Retina (tissue), 1 donor: Measurements from ENCODE around the gene CAMKV.
"Not testable (repeated sequence)": the region's sequence is repeated elsewhere in the genome, so short reads cannot be mapped to it uniquely, and the experiment has no call there.

Experiments
- DNase-seq: peaks from one replicate; pipeline ENCODE4 v3.0.0-alpha.2; 2016

Gene CAMKV

GRCh38 chr3:49845694-49846093 is 24.0 kb downstream of the CAMKV start:
- no peak for DNase-seq

DNA sequence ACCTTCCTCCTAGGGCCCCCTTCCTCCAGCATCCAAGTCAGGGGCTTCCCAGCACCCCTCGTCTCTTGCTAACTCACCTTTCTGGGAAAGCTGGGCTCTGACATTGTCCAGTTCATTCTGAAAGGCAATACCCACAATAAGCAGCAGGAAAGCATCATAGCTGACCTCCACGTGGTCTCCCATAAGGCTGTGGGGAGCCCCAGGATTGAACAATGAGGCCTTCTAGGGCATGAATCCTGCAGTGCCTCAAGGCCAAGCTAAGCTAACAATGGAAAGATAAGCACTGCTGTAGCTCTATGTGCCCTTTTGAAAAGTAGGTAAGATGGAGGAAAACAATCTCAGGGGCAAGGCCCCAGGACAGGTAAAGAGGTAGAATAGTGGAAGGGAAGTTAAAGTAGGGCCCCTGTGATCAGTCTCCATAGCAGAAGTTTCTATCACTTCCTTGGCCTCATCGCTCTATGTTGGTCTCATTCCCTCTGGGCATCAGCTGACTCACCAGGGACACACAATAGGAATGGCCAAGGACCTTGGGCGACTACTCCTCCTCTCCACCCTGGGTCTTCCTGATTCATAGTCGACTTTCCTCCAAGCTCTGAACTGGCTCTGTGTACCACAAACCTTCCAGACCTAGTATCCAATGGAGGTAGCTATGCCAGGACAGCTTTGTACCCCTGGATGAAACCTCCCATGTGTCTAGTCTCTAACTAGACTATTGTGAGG is 25.1 kb downstream of the CAMKV start:
- DNase-seq, result no peak

- no peak for DNase-seq
These were observed 26.7 kb downstream of the CAMKV start for GRCh38 chr3:49842843-49843517.

DNA sequence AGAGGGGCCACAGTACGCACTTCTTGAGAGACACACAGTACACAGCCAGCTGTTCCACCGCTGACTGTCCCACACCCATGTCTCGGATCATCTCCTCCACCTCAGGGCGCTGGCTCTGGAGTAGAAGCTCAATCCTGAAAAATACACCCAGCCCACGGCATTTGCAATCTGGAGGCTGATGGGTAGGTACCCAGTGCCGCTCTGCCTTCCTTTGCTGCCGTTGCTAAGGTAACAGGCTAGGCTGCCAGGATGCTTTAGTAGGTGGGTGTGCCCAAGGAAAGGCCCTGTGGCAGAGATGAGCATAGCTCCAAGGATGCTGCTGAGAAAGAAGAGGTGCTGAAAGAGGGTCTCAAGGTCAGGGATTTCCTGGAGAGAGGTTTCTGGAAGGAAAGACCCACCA is 27.9 kb downstream of the CAMKV start:
- no peak for DNase-seq

DNA sequence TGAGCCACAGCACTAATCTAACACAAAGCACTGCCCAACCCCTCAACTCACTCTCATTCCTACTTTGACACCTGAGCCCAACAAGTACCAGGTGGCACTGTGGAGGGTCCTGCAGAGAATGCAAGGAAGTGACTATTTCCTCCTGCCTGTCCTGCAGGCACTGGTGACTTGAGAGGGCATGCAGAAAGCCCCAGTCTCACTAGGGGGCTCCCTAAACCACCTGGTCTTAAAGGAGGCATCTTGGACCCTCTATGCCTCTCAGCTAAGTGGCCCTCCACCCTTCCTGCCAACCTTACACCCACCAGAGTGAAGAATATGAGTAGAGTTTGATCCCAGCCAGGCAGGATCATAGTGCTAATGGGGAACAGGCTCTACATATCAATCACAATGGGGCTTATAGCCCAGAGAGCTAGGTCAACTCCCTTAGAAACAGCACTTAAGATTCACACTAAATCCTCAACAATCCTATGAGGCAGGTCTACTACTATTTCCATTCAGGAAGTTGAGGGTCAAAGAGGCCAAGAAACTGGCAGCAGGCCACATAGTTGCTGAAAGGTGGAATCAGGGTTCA is 28.5 kb downstream of the CAMKV start:
- DNase-seq, result no peak

GRCh38 chr3:49840388-49840787 is 29.3 kb downstream of the CAMKV start:
- DNase-seq, result no peak

DNA sequence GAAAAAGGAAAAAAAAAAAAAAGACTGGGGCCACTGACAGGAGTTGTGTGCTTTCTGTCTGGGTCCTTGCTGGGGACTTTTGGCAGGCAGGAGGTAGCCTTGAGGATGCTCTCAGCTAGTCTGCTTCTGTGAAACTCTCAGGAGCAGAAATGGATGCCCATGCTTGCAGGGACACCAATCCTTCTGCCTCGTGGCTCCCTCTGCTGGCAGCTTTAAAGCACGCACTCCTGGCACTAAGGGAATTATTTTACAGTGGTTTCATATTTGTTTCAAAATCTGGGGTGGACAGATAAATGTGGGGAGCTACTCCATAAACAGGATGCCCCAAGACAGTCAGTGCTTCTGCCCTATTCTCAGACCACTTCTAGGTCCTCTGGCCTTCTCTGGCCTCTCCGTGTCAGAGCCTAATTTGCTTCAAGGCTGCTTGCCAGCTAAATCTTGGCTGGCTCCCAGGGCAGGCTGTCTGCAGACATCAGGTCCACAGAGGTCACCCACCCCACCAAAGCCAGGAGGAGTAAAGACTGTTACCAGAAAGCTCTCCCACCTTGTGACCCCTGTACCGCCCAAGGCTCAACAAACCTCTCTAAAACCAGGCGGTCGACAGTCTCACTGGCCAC is 30.4 kb downstream of the CAMKV start:
- peak; percentile 72 for DNase-seq

GRCh38 chr3:49831341-49831740 is 38.4 kb downstream of the CAMKV start:
- no peak for DNase-seq

DNA sequence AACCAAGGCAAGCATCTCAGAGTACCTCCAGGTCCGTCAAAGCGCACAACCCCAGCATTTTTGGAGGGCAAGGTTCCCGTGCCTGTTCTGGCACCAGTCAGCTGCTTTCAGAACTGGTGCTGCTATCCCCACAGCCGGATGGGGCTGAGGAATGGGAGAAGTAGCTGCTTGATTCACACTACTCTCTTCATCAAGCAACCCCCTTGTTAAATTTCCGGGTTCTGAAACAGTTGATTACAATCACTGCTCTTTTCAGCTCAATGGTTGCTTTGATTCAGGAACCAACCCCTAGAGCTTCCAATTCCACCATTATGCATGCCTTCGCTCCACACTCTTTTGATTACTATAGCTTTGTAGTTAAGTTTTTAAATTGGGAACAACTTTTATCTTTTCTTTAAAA is 43.7 kb downstream of the CAMKV start:
- DNase-seq, result no peak

GRCh38 chr3:49823131-49823530 is 46.6 kb downstream of the CAMKV start:
- not testable (repeated sequence) for DNase-seq

DNA sequence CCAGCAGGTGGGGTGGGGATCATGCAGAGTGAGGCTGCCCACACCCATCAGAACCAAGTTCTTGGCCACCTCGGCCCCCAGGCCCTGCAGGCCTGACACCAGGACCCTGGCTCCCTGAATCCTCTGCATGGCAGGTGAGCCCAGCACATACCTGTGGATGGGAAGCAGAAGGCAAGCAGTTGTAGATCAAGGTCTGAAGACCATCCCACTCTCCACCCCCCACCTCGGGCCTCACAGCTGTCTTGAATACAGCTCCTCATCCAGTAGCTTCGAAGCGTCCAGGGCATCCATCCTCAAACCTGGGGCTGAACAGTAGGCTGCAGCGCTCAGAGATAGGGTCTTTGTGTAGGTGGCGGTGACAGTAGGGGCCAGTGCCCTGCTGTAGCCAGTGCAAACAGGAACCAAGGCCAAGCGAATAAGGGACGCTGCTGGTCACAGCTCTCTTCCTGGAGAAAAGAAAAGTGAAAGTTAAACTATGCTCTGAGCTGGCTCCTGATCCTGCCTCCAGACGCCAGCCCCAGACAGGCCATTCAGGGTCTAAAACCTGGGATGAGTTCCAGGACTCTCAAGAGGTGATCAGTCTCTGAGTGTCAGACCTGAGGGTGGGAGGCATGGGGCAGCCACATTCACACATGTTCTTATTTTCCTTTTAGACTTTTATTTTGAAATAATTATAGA is 56.1 kb downstream of the CAMKV start, which contains the start of gene UBA7:
UBA7 (minus strand) TSS at position 457 of the 678 bp plus-strand sequence; CDS start at position 291, 166 bp downstream.
- DNase-seq, result no peak

DNA sequence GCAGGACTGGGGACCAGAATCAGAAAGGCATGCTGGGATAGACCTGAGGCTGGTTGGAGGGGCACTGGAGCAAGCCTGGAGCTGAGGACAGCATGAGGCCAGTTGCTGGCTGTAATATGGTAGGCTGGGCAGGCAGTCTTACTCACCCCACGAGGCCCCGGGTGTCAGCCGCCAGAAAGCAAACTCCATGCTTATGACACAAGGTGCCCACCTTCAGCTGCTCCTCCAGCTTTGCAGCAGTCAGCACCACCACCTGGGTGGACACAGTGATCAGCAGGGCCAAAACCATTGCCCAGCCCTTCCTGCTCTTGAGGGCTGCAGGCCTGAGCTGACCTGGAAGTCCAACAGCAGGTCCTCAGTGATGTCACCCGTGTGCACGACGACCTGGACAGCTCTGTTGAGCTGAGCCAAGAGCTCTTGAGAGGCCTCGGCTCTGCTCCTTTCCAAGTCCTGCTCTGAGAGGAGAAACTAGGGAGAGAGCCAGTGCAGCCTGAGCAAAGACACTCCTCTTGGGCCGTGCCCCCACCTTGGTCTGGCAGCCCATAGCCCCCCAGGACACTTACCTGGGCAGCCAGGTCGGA is 56.7 kb downstream of the CAMKV start:
- DNase-seq, result no peak
